GM21360 (cell line): ENCODE data around the gene GATC.
"Not testable (repeated sequence)": the region's sequence is repeated elsewhere in the genome, so short reads cannot be mapped to it uniquely, and the experiment has no call there.

Source experiments
- ATAC-seq: cut with Tn5 transposase; IDR thresholded peaks from one replicate; pipeline ENCODE4 v1.9.1; 2021; ENCODE audit warnings: mild to moderate bottlenecking, moderate library complexity; ENCODE audit not compliant: unreplicated experiment

GATC gene

GRCh38 chr12:120432772-120433525 lies 13.3 kb upstream of the GATC start:
- no peak for ATAC-seq

GRCh38 chr12:120437735-120438494 lies 8.3 kb upstream of the GATC start, which contains the start of gene COX6A1:
Gene COX6A1, plus strand, starts transcription at chr12:120438113. Its CDS starts 14 bp downstream, at chr12:120438127.
- peak; percentile 92 for ATAC-seq

- ATAC-seq, result no peak
Measured at GRCh38 chr12:120438495-120439198, 7.6 kb upstream of the GATC start.

- no peak for ATAC-seq
Measured at GRCh38 chr12:120439646-120440247, 6.5 kb upstream of the GATC start.

GRCh38 chr12:120444676-120445075 lies 1.6 kb upstream of the GATC start:
- no peak for ATAC-seq

GRCh38 chr12:120446844-120447178 lies 567 bp downstream of the GATC start:
- ATAC-seq, result not testable (repeated sequence)

- no peak for ATAC-seq
Measured at GRCh38 chr12:120447992-120448391, 1.7 kb downstream of the GATC start.

GRCh38 chr12:120452524-120452923 lies 6.3 kb downstream of the GATC start:
- ATAC-seq, result not testable (repeated sequence)

GRCh38 chr12:120453060-120453750 lies 7.0 kb downstream of the GATC start:
- ATAC-seq, result no peak

GRCh38 chr12:120453977-120454376 lies 7.7 kb downstream of the GATC start:
- no peak for ATAC-seq

GRCh38 chr12:120455302-120455701 lies 9.1 kb downstream of the GATC start:
- ATAC-seq, result no peak

GRCh38 chr12:120457133-120457532 lies 10.9 kb downstream of the GATC start:
- ATAC-seq, result no peak

GRCh38 chr12:120460157-120460556 lies 13.9 kb downstream of the GATC start:
- ATAC-seq, result no peak

GRCh38 chr12:120462099-120462640 lies 15.9 kb downstream of the GATC start:
- no peak for ATAC-seq

- no peak for ATAC-seq
Measured at GRCh38 chr12:120463712-120464111, 17.5 kb downstream of the GATC start.

GRCh38 chr12:120465756-120466155 lies 19.5 kb downstream of the GATC start:
- ATAC-seq, result no peak

GRCh38 chr12:120466560-120467315 lies 20.5 kb downstream of the GATC start:
- no peak for ATAC-seq

- ATAC-seq, result no peak
Measured at GRCh38 chr12:120467439-120467838, 21.2 kb downstream of the GATC start.

- no peak for ATAC-seq
Measured at GRCh38 chr12:120468325-120468820, 22.1 kb downstream of the GATC start.
